ENCODE measurements around the gene ZCWPW2.

Gene ZCWPW2, protein sequence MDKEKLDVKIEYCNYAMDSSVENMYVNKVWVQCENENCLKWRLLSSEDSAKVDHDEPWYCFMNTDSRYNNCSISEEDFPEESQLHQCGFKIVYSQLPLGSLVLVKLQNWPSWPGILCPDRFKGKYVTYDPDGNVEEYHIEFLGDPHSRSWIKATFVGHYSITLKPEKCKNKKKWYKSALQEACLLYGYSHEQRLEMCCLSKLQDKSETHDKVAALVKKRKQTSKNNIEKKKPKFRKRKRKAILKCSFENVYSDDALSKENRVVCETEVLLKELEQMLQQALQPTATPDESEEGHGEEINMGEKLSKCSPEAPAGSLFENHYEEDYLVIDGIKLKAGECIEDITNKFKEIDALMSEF

DNA sequence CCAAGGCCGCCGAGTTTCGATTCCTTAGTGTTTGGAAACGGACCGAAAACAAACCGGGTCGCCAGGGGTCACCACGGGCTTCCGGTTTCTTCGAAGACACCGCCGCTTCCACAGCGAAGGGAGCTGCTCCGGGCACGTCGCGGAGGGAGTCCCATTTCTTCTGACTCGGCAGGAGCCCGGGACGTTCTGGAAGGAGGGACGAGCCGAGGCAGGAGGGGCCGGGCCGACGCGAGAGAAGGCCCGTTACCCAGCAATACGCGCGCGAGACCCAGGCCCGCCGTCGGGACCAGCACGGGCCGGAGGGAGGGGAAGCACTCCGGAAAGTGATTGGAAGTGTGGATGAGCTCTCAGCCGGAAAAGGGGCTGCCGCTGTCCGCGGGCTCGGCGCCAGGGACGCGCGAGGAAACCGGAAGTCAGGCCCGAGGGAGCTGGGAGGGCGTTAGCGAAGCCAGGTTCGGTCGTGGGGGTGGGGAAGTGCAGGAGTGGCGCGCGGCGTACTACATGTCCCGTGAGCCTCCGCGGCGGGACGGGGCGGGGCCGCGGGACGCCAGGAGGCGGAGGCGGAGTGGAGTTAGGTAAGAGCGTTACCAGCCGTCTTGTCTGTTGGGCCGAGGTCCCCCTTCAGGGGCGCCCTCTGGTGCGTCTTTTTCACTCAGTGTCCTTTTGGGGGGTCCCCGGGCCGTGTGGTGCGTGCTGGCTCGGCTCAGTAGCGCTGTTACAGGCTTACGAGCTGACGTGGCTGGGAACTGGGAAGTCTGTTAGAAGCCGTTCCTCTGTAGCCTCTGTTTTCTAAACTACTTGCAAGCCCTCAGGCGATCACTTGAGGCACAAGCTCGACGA is at the start of gene ZCWPW2, which contains the start of gene AZI2:
Gene ZCWPW2 (plus strand): TSS at position 93 of the 840 bp plus-strand sequence. CDS start 64,348 bp downstream, outside the sequence.
Gene AZI2 (minus strand): TSS at position 196 of the 840 bp plus-strand sequence. CDS start 8,207 bp downstream, outside the sequence.
- peak; percentile 90 for DNase-seq (ENCODE audit: low read depth)

DNA sequence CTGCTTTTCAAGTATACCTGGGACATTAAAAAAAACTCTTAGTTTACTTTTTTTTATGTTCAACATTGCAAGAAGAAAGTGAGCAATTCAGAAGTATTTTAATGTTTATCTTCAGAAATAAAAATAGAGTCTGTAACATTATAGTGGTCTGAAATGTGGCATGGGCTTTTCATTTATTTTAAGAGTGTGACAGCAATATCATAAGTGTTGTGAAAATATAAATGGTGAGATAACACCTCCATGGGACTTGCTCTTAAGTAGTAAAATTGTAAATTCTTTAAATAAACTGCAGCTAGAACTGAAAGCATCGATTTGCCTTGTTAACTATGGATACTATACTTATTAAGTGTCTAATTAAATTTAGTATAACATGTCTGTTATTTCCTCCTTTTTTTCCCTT is 48.8 kb upstream of the ZCWPW2 start:
- no peak for DNase-seq (ENCODE audit: low read depth)

DNA sequence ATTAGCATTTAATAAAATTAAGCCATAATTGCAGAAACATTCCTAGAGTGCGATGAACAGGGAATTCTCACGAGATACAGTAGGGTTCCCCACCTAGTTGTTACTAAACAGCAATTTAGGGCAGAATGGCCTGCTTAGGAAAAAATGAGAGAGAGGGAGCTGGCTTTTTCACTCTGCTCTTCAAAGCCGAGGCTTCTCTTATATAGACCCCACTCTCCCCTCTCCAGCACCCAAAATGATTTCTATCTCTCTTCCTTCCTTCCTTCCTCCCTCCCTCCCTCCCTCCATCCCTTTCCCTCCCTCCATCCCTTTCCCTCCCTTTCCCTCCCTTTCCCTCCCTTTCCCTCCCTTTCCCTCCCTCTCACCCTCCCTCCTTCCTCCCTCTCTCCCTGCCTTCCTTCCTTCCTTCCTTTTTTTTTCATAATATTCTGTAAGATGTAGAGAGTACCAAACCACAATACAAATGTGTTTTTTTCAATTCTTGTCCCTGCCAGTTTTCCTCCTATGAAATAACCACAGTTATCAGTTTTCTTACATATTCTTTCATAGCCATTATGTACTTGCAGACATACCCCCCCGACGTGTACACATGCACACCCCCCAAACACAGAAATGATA is 48.1 kb upstream of the ZCWPW2 start:
- DNase-seq (ENCODE audit: low read depth) = no peak

DNA sequence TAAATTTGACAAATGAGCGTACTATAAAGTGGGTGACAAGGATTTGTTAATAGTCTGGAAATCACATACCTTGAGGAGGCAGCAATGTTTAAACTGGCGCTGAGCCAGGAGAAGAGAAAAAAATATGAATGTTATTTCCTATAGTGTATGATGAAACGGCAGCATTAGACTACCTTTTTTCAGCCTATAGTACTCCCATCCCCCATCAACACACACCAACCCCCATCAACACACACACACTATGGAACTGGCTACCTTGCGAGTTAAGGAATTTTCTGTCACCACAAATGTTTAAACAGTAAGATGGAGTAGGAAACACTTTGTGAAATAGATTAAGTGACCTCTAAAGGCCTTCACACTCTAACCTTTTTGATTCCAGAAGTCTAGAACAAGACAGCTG is 46.8 kb upstream of the ZCWPW2 start:
- DNase-seq (ENCODE audit: low read depth) = no peak

DNA sequence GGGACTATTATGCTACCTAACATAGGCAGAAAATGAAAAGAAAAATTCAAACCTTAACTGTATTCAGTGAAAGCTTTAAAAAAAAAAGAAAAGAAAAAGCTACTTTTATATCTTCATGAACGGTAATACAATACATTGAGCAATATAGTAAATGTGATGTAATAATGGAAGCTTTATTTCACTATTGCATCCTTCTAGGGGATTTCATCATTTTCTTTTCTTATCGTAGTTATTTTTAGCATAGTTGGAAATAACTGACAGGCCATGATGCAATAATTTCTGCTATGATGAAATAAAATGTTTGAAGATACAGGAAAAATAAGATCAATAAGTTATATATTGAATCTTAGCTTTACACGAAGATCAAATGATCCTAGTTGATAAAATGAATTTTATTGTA is 40.3 kb upstream of the ZCWPW2 start:
- DNase-seq (ENCODE audit: low read depth) = no peak

DNA sequence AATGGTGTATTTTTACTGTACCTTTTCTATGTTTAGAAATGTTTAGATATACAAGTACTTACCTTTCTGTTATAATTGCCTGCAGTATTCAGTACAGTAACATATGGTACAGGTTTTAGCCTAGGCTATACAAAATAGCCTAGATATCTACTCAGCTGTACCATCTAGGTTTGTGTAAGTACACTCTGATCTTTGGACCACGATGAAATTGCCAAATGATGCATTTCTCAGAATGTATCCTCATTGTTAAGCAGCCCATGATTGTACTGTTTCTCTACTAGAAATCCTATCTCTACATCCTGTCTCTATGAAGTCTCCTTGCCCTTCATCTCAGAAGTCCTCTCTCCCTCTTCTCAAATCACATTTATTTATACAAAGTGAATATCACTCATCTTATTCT is 32.8 kb upstream of the ZCWPW2 start:
- no peak for DNase-seq (ENCODE audit: low read depth)

DNA sequence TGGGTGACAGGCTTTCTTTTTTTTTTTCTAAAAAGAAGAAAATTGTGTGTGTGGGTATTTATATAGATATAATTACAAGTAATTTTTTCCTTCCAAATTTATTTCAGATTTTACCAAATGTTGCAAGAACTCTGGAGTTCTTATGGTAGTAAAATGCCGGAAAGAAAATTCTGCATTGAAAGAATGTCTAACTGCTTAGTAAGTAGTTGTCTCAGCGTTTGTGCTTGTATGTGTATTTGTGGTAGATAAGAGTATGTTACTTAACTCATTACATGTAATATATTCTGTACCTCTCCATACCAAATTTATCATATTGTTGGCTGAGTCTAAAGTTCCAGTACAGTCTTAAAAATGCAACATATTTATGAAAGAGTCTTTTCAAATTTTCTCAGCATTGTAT is 32.3 kb upstream of the ZCWPW2 start:
- DNase-seq (ENCODE audit: low read depth) = no peak

DNA sequence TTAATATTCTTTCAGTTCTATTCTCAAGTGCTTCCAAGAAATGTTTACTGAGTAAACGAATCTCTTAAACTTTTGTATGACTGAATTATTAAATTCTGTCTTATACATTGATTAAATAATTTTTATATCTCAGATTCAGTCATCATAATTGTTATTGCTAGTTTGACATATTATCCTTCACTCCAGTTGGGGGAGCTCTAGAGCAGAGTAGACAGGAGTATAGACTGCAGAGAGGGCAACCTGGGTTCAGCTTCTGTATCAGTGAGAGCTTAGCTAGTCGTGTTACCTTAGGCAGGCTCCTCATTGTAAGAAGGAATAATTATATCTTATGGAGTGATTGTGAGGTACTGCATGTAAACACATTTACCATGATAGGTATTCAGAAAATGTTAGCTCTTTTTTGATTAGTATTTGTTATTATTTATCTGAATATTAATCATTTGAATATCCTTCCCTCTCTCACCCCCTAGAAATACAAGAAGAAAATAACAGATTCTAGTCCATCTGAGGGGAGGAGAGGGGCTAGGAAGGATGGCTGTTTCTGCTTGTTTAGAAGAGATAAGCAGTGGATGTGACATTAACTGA is 31.0 kb upstream of the ZCWPW2 start:
- peak; percentile 11 for DNase-seq (ENCODE audit: low read depth)

DNA sequence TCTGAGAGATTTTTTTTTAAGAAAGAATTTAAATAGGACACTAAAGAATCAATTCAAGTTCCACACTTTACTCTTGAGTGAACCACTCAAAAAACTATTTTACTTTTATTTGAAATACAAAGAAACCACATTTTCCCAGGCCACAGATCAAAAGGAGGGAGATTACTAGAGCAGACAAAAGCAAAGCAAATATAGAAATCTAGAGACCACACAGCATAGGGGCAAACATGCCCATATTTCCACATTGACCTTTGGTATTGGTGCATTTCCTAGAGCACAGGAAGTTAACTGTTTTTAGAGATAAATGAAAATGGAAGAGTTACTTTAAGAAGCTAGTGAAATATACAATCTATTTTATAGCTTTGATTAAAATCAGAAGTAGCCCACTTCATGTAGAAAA is 27.5 kb upstream of the ZCWPW2 start:
- DNase-seq (ENCODE audit: low read depth) = no peak

DNA sequence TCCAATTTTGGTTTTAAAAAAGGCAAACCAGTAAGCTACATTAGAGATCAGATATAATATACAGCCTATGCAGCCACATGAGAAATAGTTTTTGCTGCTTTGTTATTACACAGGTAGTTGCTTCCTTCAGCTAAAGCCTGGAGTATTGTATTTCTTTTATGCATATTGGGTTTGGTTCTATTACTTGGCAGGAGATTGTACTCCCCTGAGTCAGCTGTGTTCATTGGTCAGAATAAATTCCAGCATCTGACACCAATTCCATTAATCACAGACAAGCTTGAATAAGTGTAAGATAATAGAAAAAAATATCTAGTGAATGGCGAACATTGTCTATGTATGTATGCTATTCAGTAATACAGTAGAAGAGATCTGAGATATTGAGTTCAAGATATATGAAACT is 26.1 kb upstream of the ZCWPW2 start:
- DNase-seq (ENCODE audit: low read depth) = no peak

DNA sequence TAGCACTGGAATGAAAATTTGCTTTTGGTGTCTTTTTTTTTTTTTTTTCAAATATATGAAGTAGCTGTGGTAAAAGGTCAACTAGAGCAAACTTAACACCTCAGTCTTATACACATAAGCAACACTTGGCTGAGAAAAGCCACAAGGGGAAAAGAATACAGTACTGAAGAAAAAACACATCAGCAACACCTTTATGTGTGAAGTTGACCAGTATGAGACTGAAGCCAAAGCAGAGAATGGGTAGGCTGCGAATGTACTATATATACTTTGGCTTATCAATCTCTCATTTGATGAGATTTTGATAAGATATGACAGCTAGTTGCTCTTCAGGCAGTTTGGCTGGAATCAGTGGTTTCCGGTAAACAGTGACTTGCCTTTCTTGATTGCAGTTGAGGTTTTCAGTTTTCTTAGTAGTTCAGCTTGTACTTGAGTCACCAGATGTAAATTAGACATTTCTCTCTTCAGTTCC is 22.0 kb upstream of the ZCWPW2 start:
- peak; percentile 24 for DNase-seq (ENCODE audit: low read depth)

DNA sequence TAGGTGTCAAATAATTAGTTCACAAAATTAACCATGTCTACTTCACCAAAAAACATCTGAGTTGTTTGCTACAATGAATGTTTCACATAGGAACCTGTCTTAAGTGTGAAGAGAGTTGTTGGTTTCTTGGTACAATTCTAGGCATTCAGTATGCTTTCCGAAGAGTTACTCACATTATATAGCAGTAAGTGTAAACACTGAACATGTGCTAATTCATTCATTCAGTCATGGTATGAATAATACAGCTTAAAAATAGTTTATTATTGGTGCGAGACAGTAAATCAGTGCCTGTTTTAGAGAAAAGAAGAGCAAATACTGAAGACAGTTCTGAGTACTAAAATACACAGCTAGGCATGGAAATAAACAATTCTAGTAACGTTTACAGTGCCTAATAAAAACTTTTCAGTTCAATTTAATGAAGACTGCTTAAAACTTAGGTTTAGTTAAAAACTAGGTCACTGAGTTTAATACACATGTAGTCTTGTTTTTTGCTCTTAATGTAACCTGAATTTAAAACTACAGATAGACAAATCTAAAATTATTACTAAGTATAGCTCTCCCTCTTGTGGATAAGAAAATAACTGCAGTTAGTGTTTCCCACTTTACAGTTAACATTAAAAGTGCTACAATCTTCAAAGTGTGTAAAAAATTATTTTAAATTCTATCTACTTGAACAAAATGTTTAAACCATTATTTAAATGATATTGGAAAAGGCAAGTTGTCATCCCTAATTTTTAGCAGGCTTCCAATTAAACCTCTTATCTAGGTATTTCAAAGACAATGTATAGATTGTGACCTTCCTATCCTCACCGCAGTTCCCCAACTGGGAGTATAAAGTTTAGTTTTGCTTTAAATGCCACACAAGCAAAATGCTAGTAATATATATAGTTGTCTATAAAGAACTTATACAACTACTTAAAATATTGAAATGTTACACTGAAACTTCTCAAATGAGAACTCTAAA is 20.1 kb upstream of the ZCWPW2 start:
- DNase-seq (ENCODE audit: low read depth) = no peak

DNA sequence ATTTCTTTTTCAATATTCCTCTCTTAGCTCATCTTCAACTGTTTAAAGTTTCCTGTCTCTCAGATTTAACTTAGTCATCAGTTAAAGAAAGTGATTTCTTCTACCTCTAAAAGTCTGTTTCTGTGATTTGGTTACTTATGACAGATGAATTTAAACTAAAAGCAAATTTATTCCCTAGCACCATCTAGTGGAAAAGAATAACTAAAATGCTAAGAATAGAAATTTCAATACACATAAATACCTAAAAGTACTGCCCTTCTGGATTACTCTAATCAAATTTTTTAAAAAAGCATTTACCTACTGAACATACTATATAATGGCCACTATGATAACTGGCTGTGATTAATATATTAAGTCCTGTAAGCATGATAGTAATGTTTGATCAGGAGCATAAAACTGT is 14.0 kb upstream of the ZCWPW2 start:
- no peak for DNase-seq (ENCODE audit: low read depth)

DNA sequence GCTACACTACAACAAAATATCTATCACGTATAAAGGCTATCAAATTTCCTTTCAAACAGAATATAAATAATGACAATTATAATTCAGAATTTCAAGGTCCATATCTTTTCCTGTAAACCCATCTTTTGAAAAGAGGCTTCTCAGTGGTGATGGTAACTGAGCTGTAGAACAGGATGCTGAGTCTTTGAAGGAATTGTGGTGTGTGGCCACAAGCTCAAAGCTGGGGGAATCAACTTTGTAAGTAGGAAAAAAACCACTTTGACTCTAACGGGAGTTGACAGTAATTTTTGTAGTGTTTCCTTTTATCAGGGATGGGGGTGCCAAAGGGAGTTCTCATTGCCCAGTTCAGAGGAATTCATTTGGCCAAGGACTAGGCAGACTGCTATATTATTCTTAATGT is 13.3 kb upstream of the ZCWPW2 start:
- no peak for DNase-seq (ENCODE audit: low read depth)

DNA sequence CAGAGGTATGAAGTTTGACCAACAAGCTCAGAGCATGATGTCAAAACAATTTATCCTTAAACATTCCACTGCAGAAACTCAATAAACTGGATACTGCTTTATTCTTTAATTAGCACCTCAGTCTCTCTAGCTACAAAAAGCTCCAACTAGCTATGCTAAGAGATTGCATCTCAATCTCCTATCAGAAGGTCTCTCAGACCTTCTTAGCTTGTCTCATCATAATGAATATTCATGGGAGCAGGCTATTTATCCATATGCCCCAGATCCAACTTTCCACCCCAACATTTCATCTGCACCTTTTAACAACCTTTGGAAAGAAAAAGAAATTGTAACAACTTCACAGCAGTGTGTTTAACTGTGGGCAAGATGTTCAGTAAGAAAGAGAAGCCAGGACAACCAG is 11.3 kb upstream of the ZCWPW2 start:
- no peak for DNase-seq (ENCODE audit: low read depth)

DNA sequence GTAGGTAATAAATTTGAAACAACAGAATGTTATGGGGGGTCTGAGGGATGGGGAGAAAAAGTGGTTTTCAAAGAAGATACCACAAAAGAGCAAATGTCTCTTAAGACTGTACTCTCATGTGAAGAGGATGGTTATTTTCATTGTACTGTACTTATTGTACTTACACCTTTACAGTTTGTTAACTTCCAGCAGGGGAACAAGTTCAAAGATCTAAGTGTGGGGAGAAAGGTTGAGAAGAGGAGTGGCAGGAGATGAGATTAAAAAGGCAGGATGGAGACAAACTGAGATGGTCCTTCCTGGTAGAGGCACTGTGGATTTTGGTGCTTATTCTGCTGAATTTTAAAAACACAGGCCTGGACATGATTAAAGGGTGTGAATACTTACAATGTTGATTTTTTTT is 5.4 kb upstream of the ZCWPW2 start:
- DNase-seq (ENCODE audit: low read depth) = no peak

DNA sequence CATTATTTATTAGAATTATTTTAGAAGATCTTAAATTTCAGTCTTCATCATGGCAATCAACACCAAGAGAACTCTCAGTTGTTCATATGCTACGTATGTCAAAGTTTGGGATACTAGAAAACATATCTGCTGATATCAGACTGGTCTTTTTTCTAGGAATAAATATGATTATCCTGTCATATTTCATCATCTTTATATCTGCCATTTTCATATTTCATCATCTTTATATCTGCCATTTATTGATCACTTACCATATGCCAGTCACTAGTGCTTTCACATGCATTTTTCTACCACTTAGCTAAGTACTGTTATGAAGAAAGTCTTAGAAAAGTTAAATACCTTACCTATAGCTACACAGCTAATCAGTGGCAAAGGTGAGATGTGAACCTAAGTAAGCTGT is 2.8 kb upstream of the ZCWPW2 start:
- no peak for DNase-seq (ENCODE audit: low read depth)

DNA sequence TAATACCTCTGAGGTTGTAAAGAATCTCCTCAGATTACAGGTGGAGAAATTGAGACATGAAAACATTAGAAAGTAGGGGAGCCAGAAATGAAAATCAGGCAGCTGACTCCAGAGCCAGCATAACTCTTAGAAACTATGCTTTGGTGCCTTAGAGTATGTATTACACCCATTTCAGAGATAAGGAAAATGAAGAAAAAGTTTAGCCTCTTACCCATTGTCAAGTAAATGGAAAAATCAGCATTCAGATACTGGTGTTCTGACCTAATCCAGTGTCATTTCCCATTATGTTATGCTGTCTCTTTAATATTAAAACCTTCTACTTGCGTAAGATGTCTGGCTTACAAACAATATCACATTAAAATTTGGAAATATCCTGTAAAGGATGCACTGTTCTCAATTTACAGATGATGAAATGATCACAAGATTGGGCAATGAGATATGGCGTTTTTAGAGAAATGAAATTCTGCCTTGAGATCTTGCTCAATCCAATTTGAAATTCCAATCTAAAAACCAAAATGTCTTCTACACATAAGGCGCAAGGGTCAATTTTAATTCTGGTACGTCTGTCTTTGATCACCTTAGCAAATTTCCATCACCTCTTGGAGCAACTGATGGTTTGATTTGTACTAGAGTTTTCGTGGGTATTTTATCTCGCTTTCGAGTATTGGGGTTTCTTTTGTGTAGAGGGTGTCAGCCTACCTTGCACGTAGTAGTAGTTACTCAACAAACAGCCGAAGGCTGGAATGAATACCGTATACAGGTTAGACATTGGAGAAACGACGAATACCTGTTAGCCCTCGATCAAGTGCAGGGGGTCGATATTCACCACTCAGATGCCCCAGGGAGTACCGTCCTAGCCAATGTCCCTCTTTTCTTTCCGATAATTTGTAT is 902 bp upstream of the ZCWPW2 start:
- no peak for DNase-seq (ENCODE audit: low read depth)

DNA sequence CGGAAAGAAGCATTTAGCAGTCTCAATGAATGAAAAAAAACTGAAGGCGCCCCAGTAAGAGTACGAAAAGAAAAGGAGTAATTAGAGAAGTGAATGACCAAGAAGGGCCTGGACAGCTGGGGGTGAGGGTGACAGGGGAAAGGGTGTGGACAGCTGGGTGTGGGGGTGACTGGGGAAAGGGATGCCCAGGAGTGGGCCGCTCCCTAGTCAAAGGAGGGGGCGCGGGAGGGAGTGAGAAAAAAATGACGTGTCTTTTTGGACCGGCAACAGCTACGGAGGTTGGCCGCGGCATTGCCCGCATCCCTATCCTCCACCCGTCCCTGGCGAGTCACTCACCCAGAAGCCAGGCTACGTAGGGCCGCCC is 274 bp upstream of the ZCWPW2 start:
- no peak for DNase-seq (ENCODE audit: low read depth)

DNA sequence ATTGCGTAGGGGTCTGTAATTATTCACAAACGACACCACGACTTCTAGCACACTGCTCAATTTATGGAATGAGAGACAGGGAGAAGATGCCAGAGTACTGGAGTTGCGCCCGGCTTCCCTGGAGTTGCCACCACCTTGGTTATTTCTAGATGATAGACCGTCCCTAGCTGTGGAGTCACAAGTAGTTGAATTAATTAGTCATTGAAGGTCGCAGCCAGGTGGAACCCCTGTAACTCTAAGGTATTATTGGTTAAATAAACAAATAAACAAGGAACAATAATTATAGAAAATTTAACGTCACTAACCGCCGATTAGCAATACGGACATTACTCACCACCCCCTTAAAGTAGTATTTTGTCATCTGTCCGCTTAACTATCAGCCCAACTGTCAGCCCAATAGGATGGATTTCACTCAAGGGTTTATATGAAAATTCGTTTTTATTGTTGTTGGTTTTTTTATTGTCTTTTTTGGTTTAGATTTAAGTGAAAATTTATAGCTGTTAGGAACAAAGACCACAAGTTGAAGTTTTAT is 1.0 kb downstream of the ZCWPW2 start:
- DNase-seq (ENCODE audit: low read depth) = no peak

Measured in activated T-cell treated with anti-CD3 and anti-CD28 coated beads for 24 hours (primary cell).